Measurements from ENCODE around the gene BAG2. TPM values are rescaled to one million over a fixed set of nuclear protein-coding genes. Genes with fewer than 3 reads are reported as not detected.

Gene BAG2
- total and polyA plus RNA-seq, 2 of the 4 experiments (the other 2 are of a cell fraction), result 8.1 to 10.0 TPM

DNA sequence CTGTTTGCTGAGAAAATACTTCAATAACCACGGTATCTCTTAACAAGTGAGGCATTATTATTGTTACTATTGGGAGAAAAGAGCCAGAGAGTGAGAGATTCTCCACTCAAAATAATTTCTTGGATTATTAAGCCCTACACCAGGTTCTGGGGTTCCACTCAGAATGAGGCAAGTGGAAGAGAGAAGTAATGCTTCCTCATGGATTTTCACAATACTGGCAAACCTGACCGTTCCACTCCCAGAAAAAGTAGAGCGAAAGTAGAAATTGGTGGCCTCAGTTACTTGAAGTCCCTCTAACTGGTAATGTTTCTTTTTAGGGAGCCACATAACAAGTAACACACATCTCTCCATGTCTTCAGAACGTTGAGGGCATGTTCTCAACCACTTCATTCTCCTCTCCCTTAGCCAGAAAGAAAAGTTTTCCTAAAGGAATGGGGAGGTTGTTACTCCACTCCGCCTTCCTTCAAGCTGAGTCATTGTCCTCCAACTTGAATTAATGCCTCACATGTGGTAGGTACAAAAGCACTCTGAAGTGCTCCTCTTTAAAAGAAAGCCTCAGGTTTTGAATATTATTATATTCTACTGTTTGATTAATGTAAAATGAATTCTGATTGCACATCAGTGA, 1.9 kb downstream of the BAG2 start:
- in situ Hi-C loops (cut with MboI; ENCODE audit: low sequenced_read_pairs) (no loop called here), intact Hi-C loops (cut with micrococcal nuclease) (loop anchor here (2.0 to 5.0 kb wide), 5 partner anchors 93 to 272 kb away; partner anchors contain the start of genes BEND6, KIAA1586 and PRIM2), dilution Hi-C loops (cut with HindIII; ENCODE audit: low sequenced_read_pairs, unreplicated experiment) (no loop called here)
- Histone ChIP-seq H3K23ac (ENCODE audit: low read depth, low read length) (peak overlapping the region; percentile 98), H3K9me3 (ENCODE audit: control insufficient read depth, insufficient read depth, low read length) (no peaks in the 10 kb centered on the region), H3K4me1 (ENCODE audit: control insufficient read depth, insufficient read depth, low read length) (peaks cover 14% of the 10 kb centered on the region), H2BK20ac (ENCODE audit: low read depth, low read length) (peak overlapping the region; percentile 65), H3K14ac (replicated peaks; ENCODE audit: low read depth, low read length) (peak overlapping the region; percentile 96), H3K9ac (ENCODE audit: low read depth, low read length) (peak overlapping the region; percentile 97), H3K27ac (ENCODE audit: insufficient read depth, low read length) (peak overlapping the region; percentile 98), H2AFZ (replicated peaks; ENCODE audit: low read length, poor library complexity) (no peak overlapping the region), H3K36me3 (ENCODE audit: control insufficient read depth, insufficient read depth, low read length) (peaks cover 15% of the 10 kb centered on the region), H3K56ac (ENCODE audit: extremely low read depth, insufficient read depth, low read length) (peak overlapping the region; percentile 92), H2BK120ac (ENCODE audit: low read depth, low read length) (peak overlapping the region; percentile 87), H4K8ac (ENCODE audit: low read depth in 2 of 2, low read length in 2 of 2) (peak overlapping the region; percentile 6 to 76), H3K4ac (ENCODE audit: low read depth, low read length) (peak overlapping the region; percentile 81), H3K4me2 (ENCODE audit: low read depth, low read length) (peak overlapping the region; percentile 95), H2AK9ac (replicated peaks; ENCODE audit: low read depth, low read length, poor library complexity) (no peak overlapping the region), H3K4me3 (ENCODE audit: insufficient read depth, low read depth, low read length) (peak overlapping the region; percentile 97), H2BK15ac (ENCODE audit: low read depth, low read length) (peak overlapping the region; percentile 81; the same call in 2 of the 3 replicates), H3K9me1 (ENCODE audit: insufficient read depth, low read length) (peaks cover 11% of the 10 kb centered on the region), H2AK5ac (ENCODE audit: low read depth, low read length) (0 out of 2 replicates have a peak overlapping the region, but pooled peaks have one; percentile 51), H3K79me1 (ENCODE audit: low read depth in 1 of 2, low read length in 2 of 2) (peaks cover 0 to 36% of the 10 kb centered on the region in 2 experiments; a peak in 3 of 4 replicates), H4K91ac (ENCODE audit: insufficient read depth, low read depth, low read length) (peak overlapping the region; percentile 94), H4K5ac (ENCODE audit: low read depth, low read length) (peak overlapping the region; percentile 92; the same call in 1 of the 2 replicates), H2BK5ac (ENCODE audit: low read depth, low read length, poor library complexity, severe bottlenecking) (peak overlapping the region; percentile 94), H4K20me1 (ENCODE audit: insufficient read depth, low read length) (peaks cover 32% of the 10 kb centered on the region), H3K27me3 (ENCODE audit: control insufficient read depth, insufficient read depth, low read length) (no peaks in the 10 kb centered on the region), H3K18ac (ENCODE audit: low read depth, low read length) (peak overlapping the region; percentile 91)
- ChIA-PET CTCF (no interaction called here), POLR2A (ENCODE audit: unreplicated experiment) (no interaction called here)
- TF ChIP-seq MAZ (IDR thresholded peaks at IDR 0.05; ENCODE audit: borderline replicate concordance, low read depth, low read length) (no peak), MAFK (IDR thresholded peaks at IDR 0.05; ENCODE audit: low read depth, low read length) (0 out of 2 replicates have a peak, but pooled peaks have one; percentile 25), CEBPB (IDR thresholded peaks at IDR 0.05; ENCODE audit: low read depth, low read length) (peak; percentile 56; the same call in 1 of the 2 replicates), RFX5 (IDR thresholded peaks at IDR 0.05; ENCODE audit: low read depth, low read length) (no peak), FOS (IDR thresholded peaks at IDR 0.05; ENCODE audit: low read depth, low read length) (peak; percentile 27; the same call in 1 of the 2 replicates), NFE2L2 (IDR thresholded peaks at IDR 0.05; ENCODE audit: low read depth, low read length) (peak; percentile 81), POLR2A (IDR thresholded peaks at IDR 0.05; ENCODE audit: low read depth, low read length) (peak; percentile 60), SMC3 (IDR thresholded peaks at IDR 0.05; ENCODE audit: low read depth, low read length) (no peak), MXI1 (IDR thresholded peaks at IDR 0.05; ENCODE audit: borderline replicate concordance, low read depth, low read length) (peak; percentile 74; the same call in 1 of the 2 replicates), CHD1 (IDR thresholded peaks at IDR 0.05; ENCODE audit: low read depth, low read length) (no peak), RCOR1 (IDR thresholded peaks at IDR 0.05; ENCODE audit: insufficient replicate concordance, low read length) (no peak)
- TF ChIP-seq, protein P1, sequence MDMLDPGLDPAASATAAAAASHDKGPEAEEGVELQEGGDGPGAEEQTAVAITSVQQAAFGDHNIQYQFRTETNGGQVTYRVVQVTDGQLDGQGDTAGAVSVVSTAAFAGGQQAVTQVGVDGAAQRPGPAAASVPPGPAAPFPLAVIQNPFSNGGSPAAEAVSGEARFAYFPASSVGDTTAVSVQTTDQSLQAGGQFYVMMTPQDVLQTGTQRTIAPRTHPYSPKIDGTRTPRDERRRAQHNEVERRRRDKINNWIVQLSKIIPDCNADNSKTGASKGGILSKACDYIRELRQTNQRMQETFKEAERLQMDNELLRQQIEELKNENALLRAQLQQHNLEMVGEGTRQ (IDR thresholded peaks at IDR 0.05; ENCODE audit: low read depth, low read length), result no peak
- TF ChIP-seq, protein P2, sequence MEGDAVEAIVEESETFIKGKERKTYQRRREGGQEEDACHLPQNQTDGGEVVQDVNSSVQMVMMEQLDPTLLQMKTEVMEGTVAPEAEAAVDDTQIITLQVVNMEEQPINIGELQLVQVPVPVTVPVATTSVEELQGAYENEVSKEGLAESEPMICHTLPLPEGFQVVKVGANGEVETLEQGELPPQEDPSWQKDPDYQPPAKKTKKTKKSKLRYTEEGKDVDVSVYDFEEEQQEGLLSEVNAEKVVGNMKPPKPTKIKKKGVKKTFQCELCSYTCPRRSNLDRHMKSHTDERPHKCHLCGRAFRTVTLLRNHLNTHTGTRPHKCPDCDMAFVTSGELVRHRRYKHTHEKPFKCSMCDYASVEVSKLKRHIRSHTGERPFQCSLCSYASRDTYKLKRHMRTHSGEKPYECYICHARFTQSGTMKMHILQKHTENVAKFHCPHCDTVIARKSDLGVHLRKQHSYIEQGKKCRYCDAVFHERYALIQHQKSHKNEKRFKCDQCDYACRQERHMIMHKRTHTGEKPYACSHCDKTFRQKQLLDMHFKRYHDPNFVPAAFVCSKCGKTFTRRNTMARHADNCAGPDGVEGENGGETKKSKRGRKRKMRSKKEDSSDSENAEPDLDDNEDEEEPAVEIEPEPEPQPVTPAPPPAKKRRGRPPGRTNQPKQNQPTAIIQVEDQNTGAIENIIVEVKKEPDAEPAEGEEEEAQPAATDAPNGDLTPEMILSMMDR (conservative IDR thresholded peaks at IDR 0.05; ENCODE audit: low read depth, low read length), result no peak
- BruUV-seq (replicated peaks), result TSS peak; percentile 83
- peak; percentile 16 for ATAC-seq (ENCODE audit: low read depth)
- peak; percentile 84 for DNase-seq
- no CpG with 5 or more reads among the region's 5 CpGs for WGBS, 2 experiments (ENCODE audit: extremely low coverage in 2 of 2, insufficient read length in 1 of 2)
